ENCODE data around the gene RBP5. TPM values are rescaled to one million over a fixed set of nuclear protein-coding genes. Genes with fewer than 3 reads are reported as not detected.

Gene RBP5
- total and polyA plus RNA-seq, 9 of the 15 experiments (the other 6 are each of a cell fraction or from before 2014, with no cell fraction given) = 8.6 to 22.5 (median 11.4) TPM

GRCh38 chr12:7127916-7128626, 618 bp downstream of the RBP5 start (continued):
- TF ChIP-seq ATF7 (IDR thresholded peaks at IDR 0.05) (0 out of 2 replicates have a peak, but pooled peaks have one; percentile 11), GABPA (tag; conservative IDR thresholded peaks at IDR 0.05; ENCODE audit: low read depth) (peak; percentile 47), FOXK2 (conservative IDR thresholded peaks at IDR 0.05 in 1 of 2, IDR thresholded peaks at IDR 0.05 in 1 of 2; ENCODE audit: low read depth in 2 of 2) (peak in 1 of 2 experiments; percentile 12; a peak in 1 of 4 replicates), SFPQ (IDR thresholded peaks at IDR 0.05; ENCODE audit: low read depth, low read length) (no peak), KLF16 (IDR thresholded peaks at IDR 0.05) (no peak), RBBP5 (IDR thresholded peaks at IDR 0.05; ENCODE audit: borderline replicate concordance, insufficient read depth, low read length, poor library complexity, severe bottlenecking) (peak; percentile 19), YY1 (IDR thresholded peaks at IDR 0.05; ENCODE audit: borderline replicate concordance in 1 of 3, control insufficient read depth in 1 of 3, extremely low read depth in 1 of 3, insufficient read depth in 3 of 3, insufficient read length in 1 of 3, insufficient replicate concordance in 2 of 3, low read depth in 1 of 3, low read length in 2 of 3) (peak in 1 of 3 experiments; percentile 29), PRDM10 (IDR thresholded peaks at IDR 0.05; ENCODE audit: partially characterized antibody) (peak; percentile 36), ZFX (CRISPR knock-in tag; IDR thresholded peaks at IDR 0.05) (peak; percentile 4; the same call in 1 of the 2 replicates)
